ENCODE data around the gene XPR1.
"Not testable (repeated sequence)": the region's sequence is repeated elsewhere in the genome, so short reads cannot be mapped to it uniquely, and the experiment has no call there.

XPR1 gene

GRCh38 chr1:180642781-180643180, 11.0 kb downstream of the XPR1 start:
- in situ Hi-C loops (cut with MboI; ENCODE audit: low sequenced_read_pairs), result no loop called here

- in situ Hi-C loops (cut with MboI; ENCODE audit: low sequenced_read_pairs), result no loop called here
Measured at GRCh38 chr1:180643693-180644092, 11.9 kb downstream of the XPR1 start.

GRCh38 chr1:180644526-180645192, 12.8 kb downstream of the XPR1 start:
- in situ Hi-C loops (cut with MboI; ENCODE audit: low sequenced_read_pairs), result no loop called here

- in situ Hi-C loops (cut with MboI; ENCODE audit: low sequenced_read_pairs), result not testable (repeated sequence)
Measured at GRCh38 chr1:180645261-180645660, 13.4 kb downstream of the XPR1 start.

GRCh38 chr1:180646093-180646492, 14.3 kb downstream of the XPR1 start:
- in situ Hi-C loops (cut with MboI; ENCODE audit: low sequenced_read_pairs), result no loop called here

- in situ Hi-C loops (cut with MboI; ENCODE audit: low sequenced_read_pairs), result no loop called here
Measured at GRCh38 chr1:180646547-180646946, 14.7 kb downstream of the XPR1 start.

GRCh38 chr1:180652792-180653191, 21.0 kb downstream of the XPR1 start:
- in situ Hi-C loops (cut with MboI; ENCODE audit: low sequenced_read_pairs), result no loop called here

GRCh38 chr1:180662709-180663108, 30.9 kb downstream of the XPR1 start:
- in situ Hi-C loops (cut with MboI; ENCODE audit: low sequenced_read_pairs), result no loop called here

- in situ Hi-C loops (cut with MboI; ENCODE audit: low sequenced_read_pairs), result no loop called here
Measured at GRCh38 chr1:180670681-180671080, 38.9 kb downstream of the XPR1 start.

- in situ Hi-C loops (cut with MboI; ENCODE audit: low sequenced_read_pairs), result no loop called here
Measured at GRCh38 chr1:180672105-180672504, 40.3 kb downstream of the XPR1 start.

- in situ Hi-C loops (cut with MboI; ENCODE audit: low sequenced_read_pairs), result no loop called here
Measured at GRCh38 chr1:180672505-180672904, 40.7 kb downstream of the XPR1 start.

- in situ Hi-C loops (cut with MboI; ENCODE audit: low sequenced_read_pairs), result no loop called here
Measured at GRCh38 chr1:180674603-180675530, 43.0 kb downstream of the XPR1 start.

- in situ Hi-C loops (cut with MboI; ENCODE audit: low sequenced_read_pairs), result no loop called here
Measured at GRCh38 chr1:180675586-180675985, 43.8 kb downstream of the XPR1 start.

GRCh38 chr1:180680558-180681144, 48.8 kb downstream of the XPR1 start:
- in situ Hi-C loops (cut with MboI; ENCODE audit: low sequenced_read_pairs), result no loop called here

GRCh38 chr1:180683117-180683516, 51.3 kb downstream of the XPR1 start:
- in situ Hi-C loops (cut with MboI; ENCODE audit: low sequenced_read_pairs), result not testable (repeated sequence)

- in situ Hi-C loops (cut with MboI; ENCODE audit: low sequenced_read_pairs), result no loop called here
Measured at GRCh38 chr1:180691322-180691913, 59.6 kb downstream of the XPR1 start.

GRCh38 chr1:180693564-180694244, 61.9 kb downstream of the XPR1 start:
- in situ Hi-C loops (cut with MboI; ENCODE audit: low sequenced_read_pairs), result no loop called here

GRCh38 chr1:180695282-180695681, 63.5 kb downstream of the XPR1 start:
- in situ Hi-C loops (cut with MboI; ENCODE audit: low sequenced_read_pairs), result no loop called here

GRCh38 chr1:180696361-180696760, 64.5 kb downstream of the XPR1 start:
- in situ Hi-C loops (cut with MboI; ENCODE audit: low sequenced_read_pairs), result no loop called here

GRCh38 chr1:180698580-180698979, 66.8 kb downstream of the XPR1 start:
- in situ Hi-C loops (cut with MboI; ENCODE audit: low sequenced_read_pairs), result no loop called here

GRCh38 chr1:180702376-180702775, 70.6 kb downstream of the XPR1 start:
- in situ Hi-C loops (cut with MboI; ENCODE audit: low sequenced_read_pairs), result not testable (repeated sequence)
